GM21515 (cell line): Measurements from ENCODE around the gene ZBTB45.

Experiments used
- ATAC-seq: cut with Tn5 transposase; IDR thresholded peaks from one replicate; pipeline ENCODE4 v1.9.1; 2021; ENCODE audit not compliant: unreplicated experiment

ZBTB45 gene

GRCh38 chr19:58519355-58520256, at the start of gene ZBTB45:
Gene ZBTB45 (minus strand): TSS chr19:58519810. CDS start chr19:58517673, 2,137 bp downstream.
- peak; percentile 78 for ATAC-seq

GRCh38 chr19:58568453-58569130, 49.0 kb upstream of the ZBTB45 start:
- ATAC-seq: no peak

GRCh38 chr19:58566989-58567388, 47.4 kb upstream of the ZBTB45 start:
- no peak for ATAC-seq

- no peak for ATAC-seq
Measured at GRCh38 chr19:58563823-58564222, 44.2 kb upstream of the ZBTB45 start.

- ATAC-seq: no peak
Measured at GRCh38 chr19:58563034-58563573, 43.5 kb upstream of the ZBTB45 start.

GRCh38 chr19:58562122-58563033, 42.8 kb upstream of the ZBTB45 start:
- no peak for ATAC-seq

GRCh38 chr19:58561373-58562121, 41.9 kb upstream of the ZBTB45 start:
- no peak for ATAC-seq

- ATAC-seq: no peak
Measured at GRCh38 chr19:58560921-58561320, 41.3 kb upstream of the ZBTB45 start.

- no peak for ATAC-seq
Measured at GRCh38 chr19:58560007-58560887, 40.6 kb upstream of the ZBTB45 start.

- ATAC-seq: no peak
Measured at GRCh38 chr19:58559275-58560006, 39.8 kb upstream of the ZBTB45 start.

- peak; percentile 53 for ATAC-seq
Measured at GRCh38 chr19:58558623-58559274, 39.1 kb upstream of the ZBTB45 start.

GRCh38 chr19:58558066-58558622, 38.5 kb upstream of the ZBTB45 start, which contains the start of gene UBE2M:
Gene UBE2M (minus strand): TSS chr19:58558611. CDS start chr19:58558381, 230 bp downstream.
- peak; percentile 0 for ATAC-seq

GRCh38 chr19:58557221-58558065, 37.8 kb upstream of the ZBTB45 start:
- ATAC-seq: no peak

GRCh38 chr19:58556622-58557220, 37.1 kb upstream of the ZBTB45 start:
- no peak for ATAC-seq

- no peak for ATAC-seq
Measured at GRCh38 chr19:58555920-58556621, 36.5 kb upstream of the ZBTB45 start.
